Spleen (tissue), 11 donors: ENCODE data around the gene KY. TPM values are rescaled to one million over a fixed set of nuclear protein-coding genes. Genes with fewer than 3 reads are reported as not detected.

Experiments used
- DNase-seq: peaks from one replicate; pipeline ENCODE4 v3.0.0-alpha.2; 2020
- H3K27ac ChIP-seq, 8 donors: fragments of 200-600 bp; sonication (generic) in 7 of 8; 1 replicate in 4 of 8; 2 replicates in 4 of 8; pipeline versions ENCODE4 v1.5.0 to v1.8.0; 2016 to 2021; ENCODE audit warnings: inconsistent platforms in 4 of 8, mild to moderate bottlenecking in 4 of 8, moderate library complexity in 1 of 8
- H3K27me3 ChIP-seq, 7 donors: fragments of 200-600 bp; sonication (generic) in 6 of 7; replicated peaks in 1 of 7; 1 replicate in 4 of 7; 2 replicates in 3 of 7; pipeline versions ENCODE4 v1.5.0 to v1.8.0; 2016 to 2021; ENCODE audit warnings: inconsistent platforms in 3 of 7, mild to moderate bottlenecking in 1 of 7
- H3K36me3 ChIP-seq, 6 donors: fragments of 200-600 bp; sonication (generic) in 5 of 6; 1 replicate in 4 of 6; 2 replicates in 2 of 6; pipeline versions ENCODE4 v1.5.0 to v1.8.0; 2016 to 2021; ENCODE audit warnings: inconsistent platforms in 2 of 6
- H3K4me1 ChIP-seq, 6 donors: fragments of 200-600 bp; sonication (generic) in 5 of 6; 1 replicate in 3 of 6; 2 replicates in 3 of 6; pipeline versions ENCODE4 v1.5.0 to v1.8.0; 2016 to 2021; ENCODE audit warnings: inconsistent platforms in 3 of 6
- H3K4me3 ChIP-seq, 8 donors: fragments of 200-600 bp; sonication (generic) in 7 of 8; 1 replicate in 4 of 8; 2 replicates in 4 of 8; pipeline versions ENCODE4 v1.5.0 to v1.8.0; 2016 to 2021; ENCODE audit warnings: inconsistent platforms in 4 of 8, mild to moderate bottlenecking in 4 of 8, moderate library complexity in 2 of 8
- H3K9me3 ChIP-seq, 8 donors: fragments of 200-600 bp; sonication (generic) in 7 of 8; 1 replicate in 4 of 8; 2 replicates in 4 of 8; pipeline versions ENCODE4 v1.5.0 to v1.8.0; 2016 to 2021; ENCODE audit warnings: inconsistent platforms in 4 of 8
- CTCF ChIP-seq, 11 experiments: fragments of 200-600 bp in 7 of 11; fragments of 450-650 bp in 4 of 11; sonication (generic) in 4 of 11; IDR thresholded peaks in 8 of 11; conservative IDR thresholded peaks in 3 of 11; 1 replicate in 7 of 11; 2 replicates in 4 of 11; pipeline versions ENCODE4 v1.4.0 to v1.8.0; 2016 to 2021; ENCODE audit warnings: antibody characterized with exemption in 11 of 11, inconsistent platforms in 4 of 11, mild to moderate bottlenecking in 1 of 11
- POLR2A ChIP-seq, 3 donors: fragments of 450-650 bp; IDR thresholded peaks; one replicate each; pipeline ENCODE4 v1.5.1; 2017; ENCODE audit warnings: antibody characterized with exemption in 3 of 3, mild to moderate bottlenecking in 1 of 3
- POLR2AphosphoS5 ChIP-seq, 3 donors: sonication (generic); formaldehyde crosslinking; IDR thresholded peaks; one replicate each; pipeline ENCODE4 v1.5.1; 2017; ENCODE audit warnings: antibody characterized with exemption in 3 of 3
- WGBS, 5 donors: extraction: QIAGEN DNeasy Blood & Tissue Kit in 3 of 5; methylation state at CpG; one replicate each; pipeline versions ENCODE4 v1.1.5 to v1.1.7; 2013 to 2018; 5-methylcytosine and 5-hydroxymethylcytosine counted together
- intact Hi-C: fragments of 100-400 bp; cut with DNase I; formaldehyde crosslinking; loops from one replicate; pipeline ENCODE4 v1.15.0; 2023; ENCODE audit warnings: low total_unique reads
- polyA plus RNA-seq, 3 donors: library from polyadenylated mRNA; stranded (reverse); fragments of 200-250 nt; gene quantifications; one replicate each; pipeline ENCODE4 v1.2.1, GENCODE V29; 2013
- total RNA-seq, 7 donors: library from RNA; depleted of rRNA in 3 of 7; stranded (reverse); fragments of >200 nt in 3 of 7; fragmentation: NEBNext Ultra II Directional in 4 of 7; extraction: Animal tissue kit (Norgen Biotek cat#: 25700) in 4 of 7; gene quantifications; one replicate each; pipeline versions ENCODE4 v1.1.0 to v1.2.1, GENCODE V29; 2016 to 2021
- donor health status: healthy with polysubstance abuse.
- donor health status: DM: no; HTN: no; CAD: no; lungs with moderate emphysema.
- donor health status: DM: no; HTN: no; CAD: no.
- donor health status: Bipolar disorder and iron deficiency.
- donor health status: healthy.
- donor health status: DM: no; HTN: no; CAD: no.
- donor health status: DM: yes; HTN: yes; CAD: no.

Gene KY
- total and polyA plus RNA-seq, 10 donors: 0.17 TPM; not detected in 9

- H3K4me3 ChIP-seq: no peak overlapping the region
- TF ChIP-seq POLR2A (IDR thresholded peaks at IDR 0.05) (no peak), POLR2AphosphoS5 (IDR thresholded peaks at IDR 0.05) (no peak), CTCF (IDR thresholded peaks at IDR 0.05 in 8 of 11, conservative IDR thresholded peaks at IDR 0.05 in 3 of 11) (no peak)
- no peak overlapping the region for H3K27ac ChIP-seq
- no peaks in the 10 kb centered on the region for H3K36me3 ChIP-seq
- H3K4me1 ChIP-seq: no peaks in the 10 kb centered on the region
- no peak for DNase-seq
- H3K9me3 ChIP-seq: no peaks in the 10 kb centered on the region
- 85 to 93% (median 88%) methylated on average over 5 of the region's 5 CpGs for WGBS, 5 donors
- H3K27me3 ChIP-seq: no peaks in the 10 kb centered on the region
- intact Hi-C loops: no loop called here
These were observed 35.1 kb downstream of the KY start for GRCh38 chr3:134615743-134616142.

- intact Hi-C loops: no loop called here
These were observed 35.9 kb downstream of the KY start for GRCh38 chr3:134614955-134615354.

GRCh38 chr3:134613006-134613520 lies 37.8 kb downstream of the KY start:
- intact Hi-C loops: no loop called here
- H3K4me3 ChIP-seq: no peak overlapping the region
- no peak for DNase-seq
- H3K4me1 ChIP-seq: no peaks in the 10 kb centered on the region
- WGBS, 5 donors: 65 to 88% (median 86%) methylated on average over 6 of the region's 6 CpGs
- TF ChIP-seq POLR2A (IDR thresholded peaks at IDR 0.05) (no peak), POLR2AphosphoS5 (IDR thresholded peaks at IDR 0.05) (no peak), CTCF (IDR thresholded peaks at IDR 0.05 in 8 of 11, conservative IDR thresholded peaks at IDR 0.05 in 3 of 11) (no peak)
- no peak overlapping the region for H3K27ac ChIP-seq
- peaks cover 0 to 18% (median 0%) of the 10 kb centered on the region in 7 donors for H3K27me3 ChIP-seq
- no peaks in the 10 kb centered on the region for H3K36me3 ChIP-seq
- H3K9me3 ChIP-seq: no peaks in the 10 kb centered on the region

More at GRCh38 chr3:134614955-134615354, 35.9 kb downstream of the KY start:
- TF ChIP-seq CTCF (IDR thresholded peaks at IDR 0.05 in 8 of 11, conservative IDR thresholded peaks at IDR 0.05 in 3 of 11): no peak
- TF ChIP-seq POLR2A (IDR thresholded peaks at IDR 0.05): no peak
- TF ChIP-seq POLR2AphosphoS5 (IDR thresholded peaks at IDR 0.05): no peak
- no peak overlapping the region for H3K4me3 ChIP-seq
- peaks cover 0 to 5% (median 0%) of the 10 kb centered on the region in 7 donors for H3K27me3 ChIP-seq
- H3K4me1 ChIP-seq: no peaks in the 10 kb centered on the region
- 85 to 97% (median 89%) methylated on average over 4 of the region's 4 CpGs for WGBS, 5 donors
- H3K36me3 ChIP-seq: no peaks in the 10 kb centered on the region
- DNase-seq: no peak
- no peak overlapping the region for H3K27ac ChIP-seq
- no peaks in the 10 kb centered on the region for H3K9me3 ChIP-seq

GRCh38 chr3:134611516-134611915 lies 39.3 kb downstream of the KY start:
- peaks cover 0 to 15% (median 4%) of the 10 kb centered on the region in 6 donors for H3K4me1 ChIP-seq
- H3K36me3 ChIP-seq: no peaks in the 10 kb centered on the region
- no peak for DNase-seq
- H3K9me3 ChIP-seq: no peaks in the 10 kb centered on the region
- no peak overlapping the region for H3K27ac ChIP-seq
- no peak overlapping the region for H3K4me3 ChIP-seq
- intact Hi-C loops: no loop called here
- H3K27me3 ChIP-seq: peaks cover 0 to 29% (median 0%) of the 10 kb centered on the region in 7 donors
- TF ChIP-seq CTCF (IDR thresholded peaks at IDR 0.05 in 8 of 11, conservative IDR thresholded peaks at IDR 0.05 in 3 of 11) (no peak), POLR2AphosphoS5 (IDR thresholded peaks at IDR 0.05) (no peak), POLR2A (IDR thresholded peaks at IDR 0.05) (no peak)
- WGBS, 5 donors: 61 to 87% (median 78%) methylated on average over 2 of the region's 2 CpGs
